Measurements from ENCODE around the gene SRP68.

The SRP68 gene

GRCh38 chr17:76089680-76090516, 17.6 kb upstream of the SRP68 start:
- TF ChIP-seq, protein P1, sequence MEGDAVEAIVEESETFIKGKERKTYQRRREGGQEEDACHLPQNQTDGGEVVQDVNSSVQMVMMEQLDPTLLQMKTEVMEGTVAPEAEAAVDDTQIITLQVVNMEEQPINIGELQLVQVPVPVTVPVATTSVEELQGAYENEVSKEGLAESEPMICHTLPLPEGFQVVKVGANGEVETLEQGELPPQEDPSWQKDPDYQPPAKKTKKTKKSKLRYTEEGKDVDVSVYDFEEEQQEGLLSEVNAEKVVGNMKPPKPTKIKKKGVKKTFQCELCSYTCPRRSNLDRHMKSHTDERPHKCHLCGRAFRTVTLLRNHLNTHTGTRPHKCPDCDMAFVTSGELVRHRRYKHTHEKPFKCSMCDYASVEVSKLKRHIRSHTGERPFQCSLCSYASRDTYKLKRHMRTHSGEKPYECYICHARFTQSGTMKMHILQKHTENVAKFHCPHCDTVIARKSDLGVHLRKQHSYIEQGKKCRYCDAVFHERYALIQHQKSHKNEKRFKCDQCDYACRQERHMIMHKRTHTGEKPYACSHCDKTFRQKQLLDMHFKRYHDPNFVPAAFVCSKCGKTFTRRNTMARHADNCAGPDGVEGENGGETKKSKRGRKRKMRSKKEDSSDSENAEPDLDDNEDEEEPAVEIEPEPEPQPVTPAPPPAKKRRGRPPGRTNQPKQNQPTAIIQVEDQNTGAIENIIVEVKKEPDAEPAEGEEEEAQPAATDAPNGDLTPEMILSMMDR (conservative IDR thresholded peaks at IDR 0.05; ENCODE audit: low read length) = no peak
- Histone ChIP-seq H3K27me3 (ENCODE audit: insufficient read depth, low read length, poor library complexity, severe bottlenecking) (no peaks in the 10 kb centered on the region), H2AFZ (ENCODE audit: low read length) (no peak overlapping the region), H3K9me3 (ENCODE audit: insufficient read depth, low read depth, low read length) (no peaks in the 10 kb centered on the region), H3K9me2 (replicated peaks; ENCODE audit: low read depth, low read length) (no peaks in the 10 kb centered on the region), H3K9ac (ENCODE audit: low read depth, low read length, poor library complexity, severe bottlenecking) (no peak overlapping the region), H3K36me3 (ENCODE audit: insufficient read depth, low read length) (peaks cover 65% of the 10 kb centered on the region; the same call in 1 of the 2 replicates), H3K4me2 (ENCODE audit: low read depth, low read length, poor library complexity, severe bottlenecking) (no peak overlapping the region), H3F3A (ENCODE audit: low read depth) (no peaks in the 10 kb centered on the region), H4K20me1 (ENCODE audit: insufficient read depth, low read length, poor library complexity, severe bottlenecking) (no peaks in the 10 kb centered on the region), H3K4me1 (ENCODE audit: insufficient read depth, low read length, poor library complexity, severe bottlenecking) (no peaks in the 10 kb centered on the region), H3K4me3 (ENCODE audit: low read length, poor library complexity, severe bottlenecking) (no peak overlapping the region), H3K79me2 (ENCODE audit: insufficient read depth, low read length) (no peaks in the 10 kb centered on the region)

DNA sequence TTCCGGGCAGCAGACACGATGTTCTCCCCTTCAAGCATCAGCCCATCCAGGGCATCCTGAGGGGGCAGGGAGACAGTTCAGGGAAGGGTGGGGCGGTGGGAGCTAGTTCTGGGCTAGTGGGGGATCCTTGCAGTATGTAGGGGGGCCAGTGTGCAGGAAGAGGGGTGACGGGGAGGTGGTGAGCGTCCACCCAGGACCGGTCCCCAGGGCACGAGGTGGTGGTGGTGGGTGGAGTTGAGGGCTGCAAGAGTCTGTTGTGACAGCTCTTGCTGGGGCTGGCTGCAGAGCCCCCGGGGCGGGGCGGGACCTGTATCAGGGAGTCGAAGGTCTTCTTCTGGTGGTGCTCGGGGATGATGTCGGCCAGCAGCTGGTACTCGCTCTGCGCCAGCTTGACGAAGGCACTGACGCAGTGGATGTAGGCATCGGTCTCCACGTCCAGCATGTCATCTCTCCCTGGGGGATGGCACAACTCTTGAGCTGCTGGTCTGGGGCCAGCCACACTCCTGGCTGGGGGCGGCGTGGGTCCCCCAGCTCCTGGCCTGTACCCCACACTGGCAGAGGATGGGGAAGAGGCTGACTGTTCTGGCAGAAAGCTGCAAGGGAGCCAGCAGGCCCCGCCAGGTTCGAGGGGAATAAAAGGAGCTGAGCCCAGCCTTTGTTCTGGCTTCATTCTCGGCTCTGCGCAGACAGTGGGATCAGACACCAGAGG, 16.7 kb upstream of the SRP68 start:
- Histone ChIP-seq H3K36me3 (ENCODE audit: insufficient read depth, low read length) (peaks cover 69% of the 10 kb centered on the region; the same call in 1 of the 2 replicates), H3K4me3 (ENCODE audit: low read length, poor library complexity, severe bottlenecking) (no peak overlapping the region), H3K79me2 (ENCODE audit: insufficient read depth, low read length) (no peaks in the 10 kb centered on the region), H3K9me2 (replicated peaks; ENCODE audit: low read depth, low read length) (no peaks in the 10 kb centered on the region), H3K4me2 (ENCODE audit: low read depth, low read length, poor library complexity, severe bottlenecking) (no peak overlapping the region), H3K4me1 (ENCODE audit: insufficient read depth, low read length, poor library complexity, severe bottlenecking) (no peaks in the 10 kb centered on the region), H2AFZ (ENCODE audit: low read length) (no peak overlapping the region), H3K27me3 (ENCODE audit: insufficient read depth, low read length, poor library complexity, severe bottlenecking) (no peaks in the 10 kb centered on the region), H3K9ac (ENCODE audit: low read depth, low read length, poor library complexity, severe bottlenecking) (no peak overlapping the region), H4K20me1 (ENCODE audit: insufficient read depth, low read length, poor library complexity, severe bottlenecking) (no peaks in the 10 kb centered on the region), H3K9me3 (ENCODE audit: insufficient read depth, low read depth, low read length) (no peaks in the 10 kb centered on the region), H3F3A (ENCODE audit: low read depth) (no peaks in the 10 kb centered on the region)
- no peak for TF ChIP-seq EZH2phosphoT487 (IDR thresholded peaks at IDR 0.05; ENCODE audit: borderline replicate concordance)
- TF ChIP-seq, protein P1 (conservative IDR thresholded peaks at IDR 0.05; ENCODE audit: low read length) = no peak

DNA sequence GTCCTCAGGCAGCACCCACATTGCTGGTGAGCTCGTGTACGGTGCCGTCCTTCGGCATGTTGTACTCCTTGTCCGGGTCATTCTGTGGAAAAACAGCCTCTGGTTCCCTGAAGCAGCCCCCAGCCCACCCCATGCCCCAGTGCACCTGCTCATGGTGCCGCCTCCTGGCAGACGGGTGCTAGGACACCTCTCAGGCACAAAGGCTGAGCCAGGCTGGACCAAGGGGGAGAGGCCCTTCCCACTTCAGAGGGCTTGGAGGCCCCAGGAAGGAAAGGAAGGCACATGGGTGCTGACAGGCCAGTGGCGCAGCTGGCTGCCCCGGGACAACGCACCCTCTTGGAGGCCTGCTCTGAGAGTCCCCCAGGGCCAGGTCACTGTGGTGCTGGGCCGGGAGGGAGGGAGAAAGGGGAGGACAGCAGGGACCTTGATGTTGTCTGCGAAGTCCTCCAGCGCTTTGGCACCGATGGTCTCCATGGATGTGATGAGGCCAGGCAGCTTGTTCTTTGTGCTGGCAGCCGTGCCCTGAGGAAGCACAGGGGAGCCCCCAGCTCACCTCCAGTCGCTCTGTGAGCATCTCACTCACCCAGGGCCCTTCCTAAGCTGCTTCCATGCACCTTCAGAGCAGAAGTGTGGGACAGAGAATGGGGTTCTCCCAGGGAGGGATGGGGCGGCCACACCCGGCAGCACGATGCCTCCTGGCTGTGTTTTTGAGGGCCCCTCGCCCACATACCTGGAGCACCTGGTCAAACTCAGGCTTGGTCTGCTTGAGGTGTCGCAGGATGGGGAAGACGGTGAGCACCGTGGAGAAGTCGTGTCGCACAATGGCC, 15.9 kb upstream of the SRP68 start:
- H3K4me2 ChIP-seq (ENCODE audit: low read depth, low read length, poor library complexity, severe bottlenecking) = no peak overlapping the region
- H3K36me3 ChIP-seq (ENCODE audit: insufficient read depth, low read length) = peaks cover 73% of the 10 kb centered on the region; the same call in 1 of the 2 replicates
- H3K79me2 ChIP-seq (ENCODE audit: insufficient read depth, low read length) = no peaks in the 10 kb centered on the region
- H3F3A ChIP-seq (ENCODE audit: low read depth) = no peaks in the 10 kb centered on the region
- no peak overlapping the region for H3K9ac ChIP-seq (ENCODE audit: low read depth, low read length, poor library complexity, severe bottlenecking)
- no peaks in the 10 kb centered on the region for H4K20me1 ChIP-seq (ENCODE audit: insufficient read depth, low read length, poor library complexity, severe bottlenecking)
- H3K4me3 ChIP-seq (ENCODE audit: low read length, poor library complexity, severe bottlenecking) = no peak overlapping the region
- no peaks in the 10 kb centered on the region for H3K9me3 ChIP-seq (ENCODE audit: insufficient read depth, low read depth, low read length)
- no peaks in the 10 kb centered on the region for H3K9me2 ChIP-seq (replicated peaks; ENCODE audit: low read depth, low read length)
- H3K27me3 ChIP-seq (ENCODE audit: insufficient read depth, low read length, poor library complexity, severe bottlenecking) = no peaks in the 10 kb centered on the region
- H2AFZ ChIP-seq (ENCODE audit: low read length) = no peak overlapping the region
- H3K4me1 ChIP-seq (ENCODE audit: insufficient read depth, low read length, poor library complexity, severe bottlenecking) = no peaks in the 10 kb centered on the region
- TF ChIP-seq EZH2phosphoT487 (IDR thresholded peaks at IDR 0.05; ENCODE audit: borderline replicate concordance) = no peak
- TF ChIP-seq, protein P1 (conservative IDR thresholded peaks at IDR 0.05; ENCODE audit: low read length) = peak; percentile 29; the same call in 1 of the 2 replicates
